Stimulated activated naive CD8-positive, alpha-beta T cell treated with anti-CD3 and anti-CD28 coated beads, Interleukin-15, Interleukin-2, amounts not matched to agents 100 ng/mL and 50 ng/mL, for 24 hours (primary cell): Measurements from ENCODE around the gene NFKBIA.
"Not testable (repeated sequence)": the region's sequence is repeated elsewhere in the genome, so short reads cannot be mapped to it uniquely, and the experiment has no call there.

Source experiments
- H3K27ac Mint-ChIP-seq: one replicate; pipeline ENCODE4 v1.8.0; 2021; ENCODE audit warnings: mild to moderate bottlenecking, mixed read lengths
- H3K27me3 Mint-ChIP-seq: one replicate; pipeline ENCODE4 v1.8.0; 2021; ENCODE audit warnings: mixed read lengths
- H3K36me3 Mint-ChIP-seq: one replicate; pipeline ENCODE4 v1.8.0; 2021; ENCODE audit warnings: low read depth, mixed read lengths
- H3K4me1 Mint-ChIP-seq: one replicate; pipeline ENCODE4 v1.8.0; 2021; ENCODE audit warnings: low read depth, mixed read lengths
- H3K4me3 Mint-ChIP-seq: one replicate; pipeline ENCODE4 v1.8.0; 2021; ENCODE audit warnings: mild to moderate bottlenecking, mixed read lengths
- H3K9me3 Mint-ChIP-seq: one replicate; pipeline ENCODE4 v1.8.0; 2021; ENCODE audit warnings: mixed read lengths

Gene NFKBIA, protein sequence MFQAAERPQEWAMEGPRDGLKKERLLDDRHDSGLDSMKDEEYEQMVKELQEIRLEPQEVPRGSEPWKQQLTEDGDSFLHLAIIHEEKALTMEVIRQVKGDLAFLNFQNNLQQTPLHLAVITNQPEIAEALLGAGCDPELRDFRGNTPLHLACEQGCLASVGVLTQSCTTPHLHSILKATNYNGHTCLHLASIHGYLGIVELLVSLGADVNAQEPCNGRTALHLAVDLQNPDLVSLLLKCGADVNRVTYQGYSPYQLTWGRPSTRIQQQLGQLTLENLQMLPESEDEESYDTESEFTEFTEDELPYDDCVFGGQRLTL

DNA sequence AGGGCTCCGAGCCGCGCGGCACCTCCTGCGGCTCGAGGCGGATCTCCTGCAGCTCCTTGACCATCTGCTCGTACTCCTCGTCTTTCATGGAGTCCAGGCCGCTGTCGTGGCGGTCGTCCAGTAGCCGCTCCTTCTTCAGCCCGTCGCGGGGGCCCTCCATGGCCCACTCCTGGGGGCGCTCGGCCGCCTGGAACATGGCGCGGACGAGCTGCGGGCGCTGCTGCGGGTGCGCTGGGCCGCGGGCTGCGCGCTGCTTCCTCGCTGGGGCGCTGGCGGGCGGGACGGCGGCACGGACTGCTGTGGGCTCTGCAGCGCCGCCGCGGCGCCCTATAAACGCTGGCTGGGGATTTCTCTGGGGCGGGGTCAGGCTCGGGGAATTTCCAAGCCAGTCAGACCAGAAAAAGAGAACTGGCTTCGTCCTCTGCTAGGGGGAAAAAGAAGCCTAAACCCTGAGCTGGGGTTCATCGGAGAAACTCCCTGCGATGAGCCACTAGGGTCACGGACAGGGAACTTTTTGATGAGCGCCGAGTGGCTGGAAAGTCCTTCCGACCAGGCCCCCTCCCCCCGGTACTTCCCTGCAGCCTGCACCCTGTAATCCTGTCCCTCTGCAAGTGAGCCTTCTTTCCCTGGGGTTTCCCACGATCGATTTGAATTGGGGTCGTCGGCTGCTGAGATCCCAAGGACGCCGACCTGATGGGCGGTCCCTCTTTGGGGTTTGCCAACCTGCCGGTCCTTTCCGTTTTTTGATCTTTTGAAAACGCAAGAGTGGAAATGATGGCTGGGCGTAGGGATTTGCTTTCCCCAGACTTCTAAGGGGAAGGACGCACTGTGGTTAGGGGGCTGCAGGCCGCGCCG lies at the start of gene NFKBIA:
NFKBIA (minus strand) TSS at position 301 of the 855 bp plus-strand sequence; CDS start at position 196, 105 bp downstream.
- Mint-ChIP-seq H3K4me3 (peak within 1 kb of the TSS; percentile 99), H3K27me3 (no peaks in the 10 kb centered on the region), H3K9me3 (no peaks in the 10 kb centered on the region), H3K4me1 (peaks cover 63% of the 10 kb centered on the region), H3K36me3 (peaks cover 44% of the 10 kb centered on the region), H3K27ac (peak within 1 kb of the TSS; percentile 99)

DNA sequence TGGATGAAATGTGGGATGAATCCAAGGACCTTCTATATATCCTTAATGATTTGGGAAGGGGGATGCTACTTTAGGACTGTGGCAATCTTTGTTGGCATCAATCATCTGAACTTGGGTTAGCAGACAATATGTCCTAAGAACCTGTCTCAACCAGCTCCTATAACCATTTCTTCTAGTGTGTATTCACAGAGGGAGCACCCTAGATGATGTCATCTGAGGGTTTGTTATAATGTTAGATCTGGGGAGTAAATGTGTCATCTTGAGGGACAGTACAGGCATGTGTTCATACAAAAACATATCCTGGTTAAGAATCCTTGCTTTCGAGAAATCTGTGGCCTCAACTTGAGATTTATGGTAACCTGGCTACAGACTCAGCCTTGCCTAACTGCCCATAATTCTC lies 41.9 kb upstream of the NFKBIA start:
- no peaks in the 10 kb centered on the region for H3K36me3 Mint-ChIP-seq
- no peak overlapping the region for H3K4me3 Mint-ChIP-seq
- no peaks in the 10 kb centered on the region for H3K27me3 Mint-ChIP-seq
- no peaks in the 10 kb centered on the region for H3K4me1 Mint-ChIP-seq
- H3K27ac Mint-ChIP-seq, result no peak overlapping the region
- H3K9me3 Mint-ChIP-seq, result no peaks in the 10 kb centered on the region

DNA sequence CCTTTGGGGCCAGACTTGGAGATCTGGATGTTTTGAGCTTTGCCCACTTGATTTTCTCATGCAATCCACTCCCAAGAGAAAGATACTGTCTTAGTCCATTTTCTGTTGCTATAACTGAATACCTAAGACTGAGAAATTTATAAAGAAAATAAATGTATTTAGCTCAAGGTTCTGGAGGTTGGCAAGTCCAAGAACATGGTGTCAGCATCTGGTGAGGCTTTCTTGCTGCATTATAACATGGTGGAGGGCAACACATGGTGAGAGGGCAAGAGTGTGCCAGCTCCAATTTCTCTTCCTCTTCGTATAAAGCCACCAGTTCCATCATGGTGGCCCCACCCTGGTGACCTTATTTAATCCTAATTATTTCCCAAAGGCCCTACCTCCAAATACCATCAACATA lies 39.6 kb upstream of the NFKBIA start:
- no peak overlapping the region for H3K27ac Mint-ChIP-seq
- H3K27me3 Mint-ChIP-seq, result no peaks in the 10 kb centered on the region

DNA sequence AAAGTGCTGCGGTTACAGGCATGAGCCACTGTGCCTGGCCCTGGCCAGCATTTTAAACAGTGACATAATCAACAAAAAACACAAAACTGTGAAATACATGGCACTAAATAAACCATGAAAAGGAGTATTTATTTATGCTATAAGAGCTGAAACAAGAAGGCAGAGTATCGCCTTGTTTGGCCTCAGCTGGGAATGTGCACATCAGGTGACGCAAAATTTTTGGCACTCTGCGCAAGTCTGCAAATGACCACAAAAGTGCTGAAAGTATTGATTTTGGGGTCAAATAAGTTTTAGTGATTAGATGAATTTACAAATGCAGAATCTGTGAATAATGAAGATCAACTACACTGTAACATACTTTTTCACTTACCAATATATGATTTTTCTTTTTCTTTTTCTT lies 36.6 kb upstream of the NFKBIA start:
- no peaks in the 10 kb centered on the region for H3K27me3 Mint-ChIP-seq
- H3K36me3 Mint-ChIP-seq, result no peaks in the 10 kb centered on the region
- no peaks in the 10 kb centered on the region for H3K4me1 Mint-ChIP-seq
- no peak overlapping the region for H3K27ac Mint-ChIP-seq
- H3K4me3 Mint-ChIP-seq, result no peak overlapping the region
- no peaks in the 10 kb centered on the region for H3K9me3 Mint-ChIP-seq

More for the DNA sequence above, 39.6 kb upstream of the NFKBIA start:
- no peaks in the 10 kb centered on the region for H3K9me3 Mint-ChIP-seq
- no peaks in the 10 kb centered on the region for H3K36me3 Mint-ChIP-seq
- H3K4me3 Mint-ChIP-seq, result no peak overlapping the region
- H3K4me1 Mint-ChIP-seq, result no peaks in the 10 kb centered on the region

DNA sequence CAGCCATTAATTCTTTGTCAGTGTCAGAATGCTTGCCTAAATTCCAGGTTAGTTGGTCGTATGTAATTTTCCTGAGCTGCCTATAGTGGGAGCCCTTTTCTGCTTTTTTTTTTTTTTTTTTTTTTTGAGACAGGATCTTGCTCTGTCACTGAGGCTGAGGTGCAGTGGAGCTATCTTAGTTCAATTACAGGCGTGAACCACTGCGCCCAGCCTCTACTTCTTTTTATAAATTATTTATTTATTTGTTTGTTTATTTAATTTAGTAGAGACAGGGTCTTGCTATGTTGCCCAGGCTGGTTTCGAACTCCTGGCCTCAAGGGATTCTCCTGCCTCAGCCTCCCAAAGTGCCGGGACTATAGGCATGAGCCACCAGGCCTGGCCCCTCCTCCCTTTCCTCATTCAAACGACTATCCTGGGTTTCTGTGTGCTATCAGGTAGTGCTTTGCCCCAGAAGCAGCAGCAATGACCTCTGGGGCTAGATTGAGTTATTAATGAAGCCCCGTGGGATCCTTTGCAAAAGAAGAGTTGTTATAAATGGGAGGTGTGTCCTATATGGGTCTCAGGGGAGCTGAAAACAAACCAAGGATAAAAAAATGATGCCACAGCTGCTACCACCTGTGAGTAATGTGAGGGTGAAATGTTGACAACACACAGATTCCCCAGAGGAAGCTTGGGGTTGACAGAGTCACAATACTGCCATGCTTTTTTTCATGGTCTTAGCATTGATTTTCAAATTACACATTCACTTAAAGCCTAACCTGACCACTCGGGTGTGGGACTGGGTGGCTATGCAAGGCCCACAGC lies 34.6 kb upstream of the NFKBIA start:
- Mint-ChIP-seq H3K36me3 (no peaks in the 10 kb centered on the region), H3K27ac (no peak overlapping the region), H3K4me3 (no peak overlapping the region), H3K27me3 (no peaks in the 10 kb centered on the region), H3K4me1 (peaks cover 8% of the 10 kb centered on the region), H3K9me3 (no peaks in the 10 kb centered on the region)

DNA sequence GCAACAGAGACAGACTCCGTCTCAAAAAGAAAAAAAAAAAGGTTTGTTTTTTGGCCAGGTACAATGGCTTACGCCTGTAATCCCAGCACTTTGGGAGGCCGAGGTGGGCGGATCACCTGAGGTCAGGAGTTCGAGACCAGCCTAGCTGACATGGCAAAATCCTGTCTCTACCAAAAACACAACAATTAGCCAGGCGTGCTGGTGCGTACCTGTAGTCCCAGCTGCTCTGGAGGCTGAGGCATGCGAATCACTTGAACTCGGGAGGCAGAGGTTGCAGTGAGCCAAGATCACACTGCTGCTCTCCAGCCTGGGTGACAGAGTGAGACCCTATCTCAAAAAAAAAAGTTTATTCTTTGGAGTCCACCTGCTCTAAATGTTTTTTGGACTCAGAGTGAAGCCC lies 33.9 kb upstream of the NFKBIA start:
- not testable (repeated sequence) for H3K27me3 Mint-ChIP-seq, H3K4me1 Mint-ChIP-seq, H3K27ac Mint-ChIP-seq, H3K4me3 Mint-ChIP-seq, H3K9me3 Mint-ChIP-seq, H3K36me3 Mint-ChIP-seq

DNA sequence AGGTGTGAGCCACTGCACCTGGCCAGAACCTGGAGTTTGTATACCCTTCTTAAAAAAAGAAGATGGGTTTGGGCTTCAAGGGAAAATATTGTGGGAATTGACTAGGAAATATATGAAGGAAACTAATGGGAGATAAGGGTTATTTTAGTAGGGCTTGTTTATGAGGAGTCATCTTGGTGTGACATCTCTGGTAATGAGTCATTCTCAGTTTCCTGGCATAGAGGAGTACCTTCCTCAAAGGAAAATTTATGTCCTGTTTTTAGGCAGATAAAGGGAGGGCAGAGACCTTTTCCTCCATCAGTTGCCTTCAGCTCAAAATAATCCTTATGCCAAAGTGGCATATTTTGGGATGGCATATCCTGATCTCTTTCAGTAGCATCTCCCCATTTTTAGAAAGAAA lies 30.6 kb upstream of the NFKBIA start:
- no peaks in the 10 kb centered on the region for H3K36me3 Mint-ChIP-seq
- H3K9me3 Mint-ChIP-seq, result no peaks in the 10 kb centered on the region
- H3K4me3 Mint-ChIP-seq, result no peak overlapping the region
- H3K27ac Mint-ChIP-seq, result no peak overlapping the region
- H3K27me3 Mint-ChIP-seq, result no peaks in the 10 kb centered on the region
- peaks cover 11% of the 10 kb centered on the region for H3K4me1 Mint-ChIP-seq

DNA sequence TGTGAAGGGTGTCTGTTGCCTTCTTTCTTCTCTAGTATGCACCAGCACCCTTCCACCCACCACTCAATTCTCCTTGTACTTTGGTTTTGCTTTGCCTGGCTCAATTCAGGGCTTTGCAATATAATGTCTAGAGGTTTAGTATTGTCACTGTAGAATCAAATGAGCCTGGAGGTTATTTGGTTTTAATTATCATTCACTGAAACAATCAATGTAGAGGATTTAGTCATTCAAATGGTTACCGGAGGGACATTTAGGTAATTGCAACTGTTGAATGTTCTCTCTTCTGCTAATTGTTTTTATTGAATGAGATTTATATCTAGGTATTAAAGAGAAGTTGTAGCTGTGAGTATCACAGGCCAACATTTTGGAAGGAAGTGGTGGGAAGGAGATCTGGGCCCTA lies 29.3 kb upstream of the NFKBIA start:
- Mint-ChIP-seq H3K4me1 (peaks cover 14% of the 10 kb centered on the region), H3K9me3 (no peaks in the 10 kb centered on the region), H3K27me3 (no peaks in the 10 kb centered on the region), H3K27ac (no peak overlapping the region), H3K36me3 (no peaks in the 10 kb centered on the region), H3K4me3 (no peak overlapping the region)

DNA sequence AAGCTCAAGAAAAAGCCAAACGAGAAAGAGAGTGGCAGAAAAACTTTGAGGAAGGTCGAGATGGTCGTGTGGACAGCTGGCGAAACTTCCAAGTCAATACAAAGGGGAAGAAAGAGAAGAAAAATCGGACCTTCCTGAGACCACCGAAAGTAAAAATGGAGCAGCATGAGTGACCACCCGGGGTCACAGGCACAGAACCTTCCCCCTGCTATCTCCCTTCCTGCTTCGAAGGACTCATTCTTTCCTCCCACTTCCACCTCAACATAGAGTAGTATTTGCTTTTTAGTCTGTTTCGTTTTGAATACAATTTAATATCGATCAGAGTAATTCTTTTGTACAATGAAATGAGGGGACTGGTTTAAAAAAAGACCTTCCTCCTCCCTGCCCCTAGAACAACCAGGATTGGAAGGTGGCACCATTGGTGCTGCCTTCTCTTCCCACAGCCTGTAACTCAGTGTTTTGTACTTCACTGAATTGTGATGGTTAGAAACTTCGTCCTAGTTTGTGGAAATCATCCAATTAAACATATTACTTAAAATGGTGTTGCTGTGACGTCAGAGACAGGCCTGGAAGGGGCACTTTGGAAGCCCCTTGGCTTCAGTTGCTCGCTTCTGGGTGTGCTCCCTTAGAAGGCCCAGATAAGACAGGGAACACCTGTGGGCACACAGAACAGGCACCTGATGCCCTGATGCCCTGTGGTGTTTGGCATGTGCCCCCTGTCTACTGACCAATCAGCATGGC lies 26.1 kb upstream of the NFKBIA start:
- no peak overlapping the region for H3K4me3 Mint-ChIP-seq
- no peaks in the 10 kb centered on the region for H3K27me3 Mint-ChIP-seq
- H3K36me3 Mint-ChIP-seq, result no peaks in the 10 kb centered on the region
- H3K27ac Mint-ChIP-seq, result no peak overlapping the region
- H3K4me1 Mint-ChIP-seq, result peaks cover 29% of the 10 kb centered on the region
- no peaks in the 10 kb centered on the region for H3K9me3 Mint-ChIP-seq

DNA sequence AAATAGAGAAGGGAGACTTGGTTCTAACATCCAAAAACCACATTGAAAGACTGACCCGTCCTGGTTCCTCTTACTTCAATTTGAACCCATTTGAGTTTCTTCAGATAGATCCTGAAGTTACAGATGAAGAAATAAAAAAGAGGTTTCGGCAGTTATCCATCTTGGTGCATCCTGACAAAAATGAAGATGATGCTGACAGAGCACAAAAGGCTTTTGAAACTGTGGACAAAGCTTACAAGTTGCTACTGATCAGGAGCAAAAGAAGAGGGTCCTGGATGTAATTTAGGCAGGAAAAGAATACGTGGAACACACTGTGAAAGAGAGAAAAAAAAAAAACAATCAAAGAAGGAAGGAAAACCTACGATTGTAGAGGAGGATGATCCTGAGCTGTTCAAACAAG lies 25.4 kb upstream of the NFKBIA start:
- Mint-ChIP-seq H3K36me3 (no peaks in the 10 kb centered on the region), H3K9me3 (no peaks in the 10 kb centered on the region), H3K27ac (no peak overlapping the region), H3K4me1 (peaks cover 23% of the 10 kb centered on the region), H3K4me3 (no peak overlapping the region), H3K27me3 (no peaks in the 10 kb centered on the region)

DNA sequence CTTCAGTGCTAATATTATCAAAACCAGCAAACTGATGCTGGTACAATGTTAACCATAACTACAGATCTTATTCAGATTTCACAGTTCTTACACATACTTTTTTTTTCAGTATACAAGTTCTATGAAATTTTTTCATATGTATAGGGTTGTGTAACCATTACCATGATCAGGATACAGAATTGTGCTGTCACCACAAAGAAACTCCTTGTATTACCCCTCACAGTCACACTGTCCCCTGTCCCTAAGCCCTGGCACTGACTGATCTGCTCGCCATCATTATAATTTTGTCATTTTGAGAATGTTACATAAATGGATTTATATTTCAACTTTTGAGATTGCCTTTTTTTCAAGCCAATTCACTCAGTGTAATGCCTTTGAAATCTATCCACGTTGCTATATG lies 21.3 kb upstream of the NFKBIA start:
- Mint-ChIP-seq H3K36me3 (no peaks in the 10 kb centered on the region), H3K27ac (no peak overlapping the region), H3K4me3 (no peak overlapping the region), H3K9me3 (no peaks in the 10 kb centered on the region), H3K27me3 (no peaks in the 10 kb centered on the region), H3K4me1 (peaks cover 32% of the 10 kb centered on the region)

DNA sequence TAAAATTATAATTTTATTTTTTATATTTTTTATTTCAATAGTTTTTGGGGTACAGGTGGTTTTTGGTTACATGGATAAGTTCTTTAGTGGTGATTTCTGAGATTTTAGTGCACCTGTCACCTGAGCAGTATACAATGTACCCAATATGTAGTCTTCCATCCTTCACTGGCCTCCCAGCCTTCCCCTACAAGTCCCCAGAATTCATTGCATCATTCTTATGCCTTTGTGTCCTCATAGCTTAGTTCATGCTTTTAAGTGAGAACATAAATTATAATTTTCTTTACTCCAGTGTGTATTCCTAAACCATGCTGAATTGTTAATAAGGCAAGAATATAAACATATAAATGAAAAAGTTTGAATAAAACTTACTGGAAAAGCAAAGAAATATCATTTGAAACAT lies 19.1 kb upstream of the NFKBIA start:
- peaks cover 39% of the 10 kb centered on the region for H3K4me1 Mint-ChIP-seq
- no peaks in the 10 kb centered on the region for H3K36me3 Mint-ChIP-seq
- H3K9me3 Mint-ChIP-seq, result no peaks in the 10 kb centered on the region
- no peaks in the 10 kb centered on the region for H3K27me3 Mint-ChIP-seq
- no peak overlapping the region for H3K4me3 Mint-ChIP-seq
- H3K27ac Mint-ChIP-seq, result no peak overlapping the region

DNA sequence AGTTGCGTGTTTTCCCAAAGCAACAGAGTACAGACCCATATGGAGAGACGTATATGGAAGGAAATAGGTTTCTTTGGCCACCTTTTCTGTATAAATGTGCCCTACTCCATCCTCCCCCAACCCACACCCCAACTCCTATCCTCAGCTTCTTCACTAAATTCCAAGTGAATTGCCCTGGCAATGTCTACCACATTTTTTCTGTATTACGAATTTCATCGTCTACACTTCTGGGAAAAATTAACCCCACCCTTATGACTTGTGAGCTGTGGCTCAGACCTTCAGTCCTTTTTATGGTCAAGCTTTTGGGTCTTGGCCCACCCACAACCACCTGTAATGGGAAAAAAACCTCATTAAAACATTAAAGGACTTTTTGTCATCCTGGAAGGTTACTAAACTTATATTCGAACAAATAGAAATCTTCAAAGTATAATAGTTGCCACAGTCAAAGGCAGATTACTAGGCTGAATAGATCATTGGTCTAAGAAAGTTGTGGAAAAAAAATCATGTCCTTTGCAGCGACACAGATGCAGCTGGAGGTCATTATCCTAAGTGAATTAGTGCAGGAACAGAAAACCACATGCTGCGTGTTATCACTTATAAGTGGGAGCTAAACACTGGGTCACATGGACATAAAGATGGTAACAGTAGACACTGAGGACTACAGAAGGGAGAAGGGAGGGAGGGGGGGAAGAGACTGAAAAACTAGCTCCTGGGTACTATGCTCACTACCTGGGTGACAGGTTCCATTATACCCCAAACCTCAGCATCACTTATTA lies 15.7 kb upstream of the NFKBIA start:
- Mint-ChIP-seq H3K27ac (no peak overlapping the region), H3K4me1 (peaks cover 57% of the 10 kb centered on the region), H3K36me3 (no peaks in the 10 kb centered on the region), H3K4me3 (no peak overlapping the region), H3K27me3 (no peaks in the 10 kb centered on the region), H3K9me3 (no peaks in the 10 kb centered on the region)

DNA sequence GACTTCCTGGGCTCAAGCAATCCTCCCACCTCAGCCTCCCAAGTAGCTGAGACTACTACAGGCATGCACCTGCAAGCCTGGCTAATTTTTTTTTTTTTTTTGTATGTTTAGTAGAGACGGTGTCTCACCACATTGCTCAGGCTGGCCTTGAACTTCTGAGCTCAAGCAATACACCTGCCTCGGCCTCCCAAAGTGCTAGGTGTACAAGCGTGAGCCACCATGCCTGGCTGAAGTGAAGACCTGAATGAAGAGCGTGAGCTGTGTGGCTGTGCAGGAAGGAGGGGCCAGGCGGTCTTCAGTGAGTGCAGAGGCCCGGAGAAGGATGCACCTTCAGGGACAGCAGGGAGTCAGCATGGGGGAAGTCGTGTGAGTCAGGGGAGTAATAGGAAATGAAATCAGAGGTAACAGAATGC lies 14.9 kb upstream of the NFKBIA start:
- no peaks in the 10 kb centered on the region for H3K27me3 Mint-ChIP-seq
- H3K4me3 Mint-ChIP-seq, result no peak overlapping the region
- no peaks in the 10 kb centered on the region for H3K9me3 Mint-ChIP-seq
- peaks cover 65% of the 10 kb centered on the region for H3K4me1 Mint-ChIP-seq
- H3K36me3 Mint-ChIP-seq, result no peaks in the 10 kb centered on the region
- H3K27ac Mint-ChIP-seq, result no peak overlapping the region
